SK-N-MC (cell line): Measurements from ENCODE around the gene KRT17.
"Not testable (repeated sequence)": the region's sequence is repeated elsewhere in the genome, so short reads cannot be mapped to it uniquely, and the experiment has no call there.

Experiments used
- EZH2 ChIP-seq: fragments of 200-600 bp; sonication (generic); IDR thresholded peaks from one replicate; pipeline ENCODE4 v1.6.1; 2017; ENCODE audit warnings: antibody characterized with exemption
- POLR2AphosphoS5 ChIP-seq: IDR thresholded peaks from 2 replicates; pipeline ENCODE4 v1.6.1; 2012; ENCODE audit warnings: mild to moderate bottlenecking, low read depth, low read length, borderline replicate concordance

DNA sequence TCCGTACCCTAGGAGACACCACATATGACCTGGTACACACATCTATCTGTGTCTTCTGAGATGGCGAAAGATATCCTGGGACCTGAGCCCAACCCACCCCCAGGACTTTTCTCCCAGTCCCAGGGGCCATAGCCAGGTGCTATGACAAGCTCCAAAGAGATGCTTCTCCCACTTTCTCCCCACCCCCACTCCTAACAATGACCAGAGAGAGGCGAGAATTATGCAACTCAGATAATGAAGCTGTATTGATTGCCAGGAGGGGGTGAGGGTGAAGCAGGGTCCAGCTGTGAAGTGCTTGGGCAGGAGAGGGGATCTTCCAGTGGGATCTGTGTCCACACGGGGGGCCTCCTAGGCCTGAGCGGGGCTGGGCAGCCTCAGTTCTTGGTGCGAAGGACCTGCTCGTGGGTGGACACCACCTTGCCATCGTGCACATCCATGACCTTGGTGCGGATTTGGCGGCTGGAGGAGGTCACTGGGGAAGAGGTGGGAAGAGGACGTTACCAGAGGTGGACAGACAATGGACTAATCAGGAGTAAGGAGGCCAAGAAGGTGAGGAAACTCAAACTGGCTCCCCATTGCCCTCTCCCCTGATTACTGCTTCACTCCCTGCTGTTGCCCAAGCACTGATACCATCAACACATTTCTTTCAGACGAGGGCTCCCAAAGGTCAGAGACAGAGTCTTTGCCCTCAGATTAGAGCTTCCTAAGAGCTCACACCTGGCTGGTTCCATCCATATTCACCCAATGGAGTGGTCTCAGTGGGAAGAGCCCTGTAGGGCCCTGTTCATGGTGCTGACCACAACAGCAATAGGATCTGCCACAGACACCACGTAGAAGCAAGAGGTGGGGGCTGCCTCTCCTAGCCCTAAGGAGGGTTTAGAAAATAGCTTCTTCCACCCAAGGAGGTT, 42.1 kb downstream of the KRT17 start:
- TF ChIP-seq POLR2AphosphoS5, EZH2: not testable (repeated sequence)
